GM23338 (cell line): Measurements from ENCODE around the gene DAAM1. TPM values are rescaled to one million over a fixed set of nuclear protein-coding genes. Genes with fewer than 3 reads are reported as not detected.

Experiments
- ATAC-seq: fragments of 200-7000 bp; cut with Tn5 transposase; 3 replicates; pipeline ENCODE4 v1.9.1; 2020
- DNase-seq: peaks from one replicate; pipeline ENCODE4 v3.0.0-alpha.2; 2015; ENCODE audit warnings: low spot score
- H2AFZ ChIP-seq: fragments of 200-600 bp; sonication (generic); 2 replicates; pipeline ENCODE4 v1.8.0; 2016; ENCODE audit warnings: antibody characterized with exemption, mild to moderate bottlenecking, moderate library complexity
- H3F3A ChIP-seq: fragments of 200-600 bp; sonication (generic); replicated peaks from 2 replicates; pipeline ENCODE4 v1.8.0; 2017; ENCODE audit warnings: antibody characterized with exemption, mixed run types, low read depth
- H3K27ac ChIP-seq: fragments of 200-600 bp; sonication (generic); 2 replicates; pipeline ENCODE4 v1.6.1; 2016; ENCODE audit warnings: low read depth
- H3K27me3 ChIP-seq: fragments of 200-600 bp; sonication (generic); 2 replicates; pipeline ENCODE4 v1.8.0; 2016; ENCODE audit warnings: mild to moderate bottlenecking, mixed run types, moderate library complexity; ENCODE audit not compliant: insufficient read depth
- H3K36me3 ChIP-seq: fragments of 200-600 bp; sonication (generic); 2 replicates; pipeline ENCODE4 v1.8.0; 2016; ENCODE audit warnings: mild to moderate bottlenecking; ENCODE audit not compliant: insufficient read depth
- H3K4me1 ChIP-seq: fragments of 200-600 bp; sonication (generic); 2 replicates; pipeline ENCODE4 v1.8.0; 2016; ENCODE audit warnings: mild to moderate bottlenecking, moderate library complexity; ENCODE audit not compliant: insufficient read depth
- H3K4me2 ChIP-seq: fragments of 200-600 bp; sonication (generic); 2 replicates; pipeline ENCODE4 v1.7.1; 2017; ENCODE audit warnings: mixed run types
- H3K4me3 ChIP-seq: fragments of 200-600 bp; sonication (generic); 2 replicates; pipeline ENCODE4 v1.6.1; 2016; ENCODE audit warnings: mixed run types
- H3K79me2 ChIP-seq: fragments of 200-600 bp; sonication (generic); replicated peaks from 2 replicates; pipeline ENCODE4 v1.8.0; 2017; ENCODE audit warnings: mild to moderate bottlenecking; ENCODE audit not compliant: insufficient read depth
- H3K9me2 ChIP-seq: fragments of 200-600 bp; sonication (generic); 2 replicates; pipeline ENCODE4 v1.8.0; 2017; ENCODE audit not compliant: insufficient read depth
- H4K20me1 ChIP-seq: fragments of 200-600 bp; sonication (generic); replicated peaks from 2 replicates; pipeline ENCODE4 v1.8.0; 2017; ENCODE audit warnings: mild to moderate bottlenecking; ENCODE audit not compliant: insufficient read depth
- H3K27ac Mint-ChIP-seq: 2 replicates; pipeline ENCODE4 v1.8.0; 2020; ENCODE audit warnings: inconsistent platforms, mild to moderate bottlenecking, moderate library complexity, mixed read lengths
- H3K27me3 Mint-ChIP-seq: 3 replicates; pipeline ENCODE4 v1.8.0; 2022; ENCODE audit warnings: low read depth, mild to moderate bottlenecking, moderate library complexity, mixed read lengths, inconsistent platforms; ENCODE audit not compliant: insufficient read depth, poor library complexity
- H3K36me3 Mint-ChIP-seq: 3 replicates; pipeline ENCODE4 v1.8.0; 2021; ENCODE audit warnings: low read depth, mild to moderate bottlenecking, inconsistent platforms, moderate library complexity, mixed read lengths
- H3K4me1 Mint-ChIP-seq: 3 replicates; pipeline ENCODE4 v1.8.0; 2020; ENCODE audit warnings: mild to moderate bottlenecking, inconsistent platforms, mixed read lengths
- H3K4me3 Mint-ChIP-seq: 3 replicates; pipeline ENCODE4 v1.8.0; 2021; ENCODE audit warnings: moderate library complexity, mild to moderate bottlenecking, inconsistent platforms, mixed read lengths
- H3K9me3 Mint-ChIP-seq: 3 replicates; pipeline ENCODE4 v1.8.0; 2020; ENCODE audit warnings: moderate library complexity, mild to moderate bottlenecking, inconsistent platforms, mixed read lengths
- CREB1 ChIP-seq: fragments of 250-450 bp; sonication (Bioruptor Pico); IDR thresholded peaks from 2 replicates; pipeline ENCODE4 v1.5.0; 2020; ENCODE audit warnings: low read depth, mild to moderate bottlenecking, moderate library complexity
- ETS1 ChIP-seq: IDR thresholded peaks from 2 replicates; pipeline ENCODE4 v1.6.1; 2016; ENCODE audit warnings: antibody characterized with exemption
- EZH2 ChIP-seq: fragments of 200-600 bp; sonication (generic); IDR thresholded peaks from one replicate; pipeline ENCODE4 v1.8.0; 2017; ENCODE audit warnings: antibody characterized with exemption, mild to moderate bottlenecking, low read depth; ENCODE audit not compliant: unreplicated experiment
- EZH2phosphoT487 ChIP-seq: fragments of 200-600 bp; sonication (generic); IDR thresholded peaks from one replicate; pipeline ENCODE4 v1.8.1; 2018; ENCODE audit warnings: antibody characterized with exemption; ENCODE audit not compliant: unreplicated experiment
- JUNB ChIP-seq: IDR thresholded peaks from one replicate; pipeline ENCODE4 v1.6.1; 2016; ENCODE audit warnings: antibody characterized with exemption; ENCODE audit not compliant: unreplicated experiment
- NANOG ChIP-seq: IDR thresholded peaks from 2 replicates; pipeline ENCODE4 v1.6.1; 2016; ENCODE audit warnings: antibody characterized with exemption, borderline replicate concordance
- POLR2AphosphoS5 ChIP-seq: IDR thresholded peaks from 2 replicates; pipeline ENCODE4 v1.6.1; 2016; ENCODE audit warnings: antibody characterized with exemption, low read depth
- STAT1 ChIP-seq: IDR thresholded peaks from one replicate; pipeline ENCODE4 v1.6.1; 2016; ENCODE audit warnings: antibody characterized with exemption; ENCODE audit not compliant: unreplicated experiment
- ZNF114 ChIP-seq: fragments of 250-450 bp; sonication (Bioruptor Pico); IDR thresholded peaks from 2 replicates; pipeline ENCODE4 v1.5.0; 2020; ENCODE audit warnings: mild to moderate bottlenecking, moderate library complexity
- ZNF331 ChIP-seq: fragments of 250-450 bp; sonication (Bioruptor Pico); IDR thresholded peaks from 2 replicates; pipeline ENCODE4 v1.5.0; 2020; ENCODE audit warnings: low read depth, mild to moderate bottlenecking, moderate library complexity
- polyA plus RNA-seq: library from polyadenylated mRNA; unstranded; fragments of >200 nt; fragmentation: Nextera tagmentation; extraction: Ambion mirVana; gene quantifications from 2 replicates; pipeline ENCODE4 v1.2.1, GENCODE V29; 2016
- total RNA-seq: library from RNA; depleted of rRNA; stranded (reverse); fragments of >200 nt; shearing (Covaris generic); gene quantifications from 2 replicates; pipeline ENCODE4 v1.2.3, GENCODE V29; 2014
- TF ChIP-seq, protein P1 (sequence below): fragments of 250-450 bp; sonication (Bioruptor Pico); IDR thresholded peaks from 2 replicates; pipeline ENCODE4 v1.5.0; 2020; ENCODE audit warnings: mild to moderate bottlenecking, moderate library complexity
- TF ChIP-seq, protein P2 (sequence below): IDR thresholded peaks from one replicate; pipeline ENCODE4 v1.6.1; 2018; ENCODE audit warnings: antibody characterized with exemption; ENCODE audit not compliant: unreplicated experiment
- TF ChIP-seq, protein P3 (sequence below), 2 experiments: fragments of 200-600 bp in 1 of 2; sonication (generic) in 1 of 2; conservative IDR thresholded peaks; 2 replicates each; pipeline versions ENCODE4 v1.5.1 to v1.6.1; 2016 to 2017; ENCODE audit warnings: antibody characterized with exemption in 2 of 2, low read depth in 2 of 2, mild to moderate bottlenecking in 2 of 2, moderate library complexity in 1 of 2

Gene DAAM1
- total and polyA plus RNA-seq, 2 experiments from 2014 or later, result 36.3 to 42.1 TPM

- no peaks in the 10 kb centered on the region for H3K27me3 ChIP-seq
- H3K27me3 Mint-ChIP-seq, result no peaks in the 10 kb centered on the region
- no peak overlapping the region for H3K27ac Mint-ChIP-seq
- DNase-seq (no peak), ATAC-seq (no peak)
- peaks cover 81% of the 10 kb centered on the region for H3K79me2 ChIP-seq
- H3K9me2 ChIP-seq, result no peaks in the 10 kb centered on the region
- H3K4me3 Mint-ChIP-seq, result no peak overlapping the region
- H3K4me1 Mint-ChIP-seq, result no peaks in the 10 kb centered on the region
- H3K36me3 Mint-ChIP-seq, result no peaks in the 10 kb centered on the region
- H2AFZ ChIP-seq, result no peak overlapping the region
- no peaks in the 10 kb centered on the region for H3F3A ChIP-seq
- no peak overlapping the region for H3K27ac ChIP-seq
- H3K9me3 Mint-ChIP-seq, result no peaks in the 10 kb centered on the region
- no peaks in the 10 kb centered on the region for H3K36me3 ChIP-seq
- H4K20me1 ChIP-seq, result no peaks in the 10 kb centered on the region; the same call in 1 of the 2 replicates
- no peak overlapping the region for H3K4me2 ChIP-seq
- H3K4me1 ChIP-seq, result no peaks in the 10 kb centered on the region
- H3K4me3 ChIP-seq, result no peak overlapping the region
- TF ChIP-seq NANOG (no peak), JUNB (no peak), ZNF331 (no peak), ZNF114 (no peak), CREB1 (CRISPR knock-in tag) (no peak), EZH2 (no peak), POLR2AphosphoS5 (no peak), ETS1 (no peak), EZH2phosphoT487 (no peak), STAT1 (no peak)
- TF ChIP-seq, protein P1, sequence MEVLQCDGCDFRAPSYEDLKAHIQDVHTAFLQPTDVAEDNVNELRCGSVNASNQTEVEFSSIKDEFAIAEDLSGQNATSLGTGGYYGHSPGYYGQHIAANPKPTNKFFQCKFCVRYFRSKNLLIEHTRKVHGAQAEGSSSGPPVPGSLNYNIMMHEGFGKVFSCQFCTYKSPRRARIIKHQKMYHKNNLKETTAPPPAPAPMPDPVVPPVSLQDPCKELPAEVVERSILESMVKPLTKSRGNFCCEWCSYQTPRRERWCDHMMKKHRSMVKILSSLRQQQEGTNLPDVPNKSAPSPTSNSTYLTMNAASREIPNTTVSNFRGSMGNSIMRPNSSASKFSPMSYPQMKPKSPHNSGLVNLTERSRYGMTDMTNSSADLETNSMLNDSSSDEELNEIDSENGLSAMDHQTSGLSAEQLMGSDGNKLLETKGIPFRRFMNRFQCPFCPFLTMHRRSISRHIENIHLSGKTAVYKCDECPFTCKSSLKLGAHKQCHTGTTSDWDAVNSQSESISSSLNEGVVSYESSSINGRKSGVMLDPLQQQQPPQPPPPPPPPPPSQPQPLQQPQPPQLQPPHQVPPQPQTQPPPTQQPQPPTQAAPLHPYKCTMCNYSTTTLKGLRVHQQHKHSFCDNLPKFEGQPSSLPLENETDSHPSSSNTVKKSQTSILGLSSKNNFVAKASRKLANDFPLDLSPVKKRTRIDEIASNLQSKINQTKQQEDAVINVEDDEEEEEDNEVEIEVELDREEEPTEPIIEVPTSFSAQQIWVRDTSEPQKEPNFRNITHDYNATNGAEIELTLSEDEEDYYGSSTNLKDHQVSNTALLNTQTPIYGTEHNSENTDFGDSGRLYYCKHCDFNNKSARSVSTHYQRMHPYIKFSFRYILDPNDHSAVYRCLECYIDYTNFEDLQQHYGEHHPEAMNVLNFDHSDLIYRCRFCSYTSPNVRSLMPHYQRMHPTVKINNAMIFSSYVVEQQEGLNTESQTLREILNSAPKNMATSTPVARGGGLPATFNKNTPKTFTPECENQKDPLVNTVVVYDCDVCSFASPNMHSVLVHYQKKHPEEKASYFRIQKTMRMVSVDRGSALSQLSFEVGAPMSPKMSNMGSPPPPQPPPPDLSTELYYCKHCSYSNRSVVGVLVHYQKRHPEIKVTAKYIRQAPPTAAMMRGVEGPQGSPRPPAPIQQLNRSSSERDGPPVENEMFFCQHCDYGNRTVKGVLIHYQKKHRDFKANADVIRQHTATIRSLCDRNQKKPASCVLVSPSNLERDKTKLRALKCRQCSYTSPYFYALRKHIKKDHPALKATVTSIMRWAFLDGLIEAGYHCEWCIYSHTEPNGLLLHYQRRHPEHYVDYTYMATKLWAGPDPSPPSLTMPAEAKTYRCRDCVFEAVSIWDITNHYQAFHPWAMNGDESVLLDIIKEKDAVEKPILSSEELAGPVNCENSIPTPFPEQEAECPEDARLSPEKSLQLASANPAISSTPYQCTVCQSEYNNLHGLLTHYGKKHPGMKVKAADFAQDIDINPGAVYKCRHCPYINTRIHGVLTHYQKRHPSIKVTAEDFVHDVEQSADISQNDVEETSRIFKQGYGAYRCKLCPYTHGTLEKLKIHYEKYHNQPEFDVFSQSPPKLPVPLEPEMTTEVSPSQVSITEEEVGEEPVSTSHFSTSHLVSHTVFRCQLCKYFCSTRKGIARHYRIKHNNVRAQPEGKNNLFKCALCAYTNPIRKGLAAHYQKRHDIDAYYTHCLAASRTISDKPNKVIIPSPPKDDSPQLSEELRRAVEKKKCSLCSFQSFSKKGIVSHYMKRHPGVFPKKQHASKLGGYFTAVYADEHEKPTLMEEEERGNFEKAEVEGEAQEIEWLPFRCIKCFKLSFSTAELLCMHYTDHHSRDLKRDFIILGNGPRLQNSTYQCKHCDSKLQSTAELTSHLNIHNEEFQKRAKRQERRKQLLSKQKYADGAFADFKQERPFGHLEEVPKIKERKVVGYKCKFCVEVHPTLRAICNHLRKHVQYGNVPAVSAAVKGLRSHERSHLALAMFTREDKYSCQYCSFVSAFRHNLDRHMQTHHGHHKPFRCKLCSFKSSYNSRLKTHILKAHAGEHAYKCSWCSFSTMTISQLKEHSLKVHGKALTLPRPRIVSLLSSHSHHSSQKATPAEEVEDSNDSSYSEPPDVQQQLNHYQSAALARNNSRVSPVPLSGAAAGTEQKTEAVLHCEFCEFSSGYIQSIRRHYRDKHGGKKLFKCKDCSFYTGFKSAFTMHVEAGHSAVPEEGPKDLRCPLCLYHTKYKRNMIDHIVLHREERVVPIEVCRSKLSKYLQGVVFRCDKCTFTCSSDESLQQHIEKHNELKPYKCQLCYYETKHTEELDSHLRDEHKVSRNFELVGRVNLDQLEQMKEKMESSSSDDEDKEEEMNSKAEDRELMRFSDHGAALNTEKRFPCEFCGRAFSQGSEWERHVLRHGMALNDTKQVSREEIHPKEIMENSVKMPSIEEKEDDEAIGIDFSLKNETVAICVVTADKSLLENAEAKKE, result no peak
- TF ChIP-seq, protein P2, sequence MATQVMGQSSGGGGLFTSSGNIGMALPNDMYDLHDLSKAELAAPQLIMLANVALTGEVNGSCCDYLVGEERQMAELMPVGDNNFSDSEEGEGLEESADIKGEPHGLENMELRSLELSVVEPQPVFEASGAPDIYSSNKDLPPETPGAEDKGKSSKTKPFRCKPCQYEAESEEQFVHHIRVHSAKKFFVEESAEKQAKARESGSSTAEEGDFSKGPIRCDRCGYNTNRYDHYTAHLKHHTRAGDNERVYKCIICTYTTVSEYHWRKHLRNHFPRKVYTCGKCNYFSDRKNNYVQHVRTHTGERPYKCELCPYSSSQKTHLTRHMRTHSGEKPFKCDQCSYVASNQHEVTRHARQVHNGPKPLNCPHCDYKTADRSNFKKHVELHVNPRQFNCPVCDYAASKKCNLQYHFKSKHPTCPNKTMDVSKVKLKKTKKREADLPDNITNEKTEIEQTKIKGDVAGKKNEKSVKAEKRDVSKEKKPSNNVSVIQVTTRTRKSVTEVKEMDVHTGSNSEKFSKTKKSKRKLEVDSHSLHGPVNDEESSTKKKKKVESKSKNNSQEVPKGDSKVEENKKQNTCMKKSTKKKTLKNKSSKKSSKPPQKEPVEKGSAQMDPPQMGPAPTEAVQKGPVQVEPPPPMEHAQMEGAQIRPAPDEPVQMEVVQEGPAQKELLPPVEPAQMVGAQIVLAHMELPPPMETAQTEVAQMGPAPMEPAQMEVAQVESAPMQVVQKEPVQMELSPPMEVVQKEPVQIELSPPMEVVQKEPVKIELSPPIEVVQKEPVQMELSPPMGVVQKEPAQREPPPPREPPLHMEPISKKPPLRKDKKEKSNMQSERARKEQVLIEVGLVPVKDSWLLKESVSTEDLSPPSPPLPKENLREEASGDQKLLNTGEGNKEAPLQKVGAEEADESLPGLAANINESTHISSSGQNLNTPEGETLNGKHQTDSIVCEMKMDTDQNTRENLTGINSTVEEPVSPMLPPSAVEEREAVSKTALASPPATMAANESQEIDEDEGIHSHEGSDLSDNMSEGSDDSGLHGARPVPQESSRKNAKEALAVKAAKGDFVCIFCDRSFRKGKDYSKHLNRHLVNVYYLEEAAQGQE, result no peak
- TF ChIP-seq, protein P3, sequence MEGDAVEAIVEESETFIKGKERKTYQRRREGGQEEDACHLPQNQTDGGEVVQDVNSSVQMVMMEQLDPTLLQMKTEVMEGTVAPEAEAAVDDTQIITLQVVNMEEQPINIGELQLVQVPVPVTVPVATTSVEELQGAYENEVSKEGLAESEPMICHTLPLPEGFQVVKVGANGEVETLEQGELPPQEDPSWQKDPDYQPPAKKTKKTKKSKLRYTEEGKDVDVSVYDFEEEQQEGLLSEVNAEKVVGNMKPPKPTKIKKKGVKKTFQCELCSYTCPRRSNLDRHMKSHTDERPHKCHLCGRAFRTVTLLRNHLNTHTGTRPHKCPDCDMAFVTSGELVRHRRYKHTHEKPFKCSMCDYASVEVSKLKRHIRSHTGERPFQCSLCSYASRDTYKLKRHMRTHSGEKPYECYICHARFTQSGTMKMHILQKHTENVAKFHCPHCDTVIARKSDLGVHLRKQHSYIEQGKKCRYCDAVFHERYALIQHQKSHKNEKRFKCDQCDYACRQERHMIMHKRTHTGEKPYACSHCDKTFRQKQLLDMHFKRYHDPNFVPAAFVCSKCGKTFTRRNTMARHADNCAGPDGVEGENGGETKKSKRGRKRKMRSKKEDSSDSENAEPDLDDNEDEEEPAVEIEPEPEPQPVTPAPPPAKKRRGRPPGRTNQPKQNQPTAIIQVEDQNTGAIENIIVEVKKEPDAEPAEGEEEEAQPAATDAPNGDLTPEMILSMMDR (conservative IDR thresholded peaks at IDR 0.05; ENCODE audit: low read depth in 2 of 2), result no peak
Observed at GRCh38 chr14:59197695-59198262, 9.3 kb downstream of the DAAM1 start.
